Endothelial cell (in vitro differentiated cells): ENCODE measurements around the gene IDI1. TPM values are rescaled to one million over a fixed set of nuclear protein-coding genes. Genes with fewer than 3 reads are reported as not detected.

ENCODE experiments used
- DNase-seq: peaks from one replicate; pipeline ENCODE4 v3.0.0; 2021; ENCODE audit warnings: low spot score
- H3K27ac Mint-ChIP-seq: one replicate; pipeline ENCODE4 v1.8.0; 2021; ENCODE audit warnings: mixed read lengths, inconsistent platforms; ENCODE audit not compliant: unreplicated experiment
- H3K27me3 Mint-ChIP-seq: one replicate; pipeline ENCODE4 v1.8.0; 2021; ENCODE audit warnings: mild to moderate bottlenecking, moderate library complexity, mixed read lengths, inconsistent platforms; ENCODE audit not compliant: unreplicated experiment
- H3K36me3 Mint-ChIP-seq: one replicate; pipeline ENCODE4 v1.8.0; 2021; ENCODE audit warnings: mild to moderate bottlenecking, low read depth, mixed read lengths, inconsistent platforms; ENCODE audit not compliant: unreplicated experiment
- H3K4me1 Mint-ChIP-seq: one replicate; pipeline ENCODE4 v1.8.0; 2021; ENCODE audit warnings: mild to moderate bottlenecking, mixed read lengths, inconsistent platforms; ENCODE audit not compliant: unreplicated experiment
- H3K4me3 Mint-ChIP-seq: one replicate; pipeline ENCODE4 v1.8.0; 2021; ENCODE audit warnings: mild to moderate bottlenecking, mixed read lengths, inconsistent platforms; ENCODE audit not compliant: unreplicated experiment
- H3K9me3 Mint-ChIP-seq: one replicate; pipeline ENCODE4 v1.8.0; 2021; ENCODE audit warnings: mixed read lengths, inconsistent platforms; ENCODE audit not compliant: unreplicated experiment
- long read RNA-seq: library from polyadenylated mRNA; unstranded; transcript quantifications from one replicate; pipeline ENCODE4 v2.0.0, GENCODE V29; 2020; ENCODE audit not compliant: unreplicated experiment
- total RNA-seq: library from RNA; stranded (reverse); fragmentation: NEBNext Ultra II Directional; extraction: Animal tissue kit (Norgen Biotek cat#: 25700); gene quantifications from one replicate; pipeline ENCODE4 v1.2.1, GENCODE V29; 2021; ENCODE audit not compliant: unreplicated experiment
- TF ChIP-seq, protein P1 (sequence below): fragments of 200-600 bp; sonication (generic); IDR thresholded peaks from one replicate; pipeline ENCODE4 v1.5.0; 2021; ENCODE audit warnings: antibody characterized with exemption; ENCODE audit not compliant: unreplicated experiment

IDI1 gene
- 52.7 TPM for total RNA-seq
- long read RNA-seq, transcript IDI1-201 (5 exons, 2,301 nt) = major isoform, 87 of 129 reads
- long read RNA-seq, transcript IDI1-205 (4 exons, 1,066 nt) = minor isoform, 20 of 129 reads
- long read RNA-seq, partial matches to known transcripts = 16 of 129 reads
- long read RNA-seq, other reads (novel, unspliced or antisense) = 6 of 129 reads

DNA sequence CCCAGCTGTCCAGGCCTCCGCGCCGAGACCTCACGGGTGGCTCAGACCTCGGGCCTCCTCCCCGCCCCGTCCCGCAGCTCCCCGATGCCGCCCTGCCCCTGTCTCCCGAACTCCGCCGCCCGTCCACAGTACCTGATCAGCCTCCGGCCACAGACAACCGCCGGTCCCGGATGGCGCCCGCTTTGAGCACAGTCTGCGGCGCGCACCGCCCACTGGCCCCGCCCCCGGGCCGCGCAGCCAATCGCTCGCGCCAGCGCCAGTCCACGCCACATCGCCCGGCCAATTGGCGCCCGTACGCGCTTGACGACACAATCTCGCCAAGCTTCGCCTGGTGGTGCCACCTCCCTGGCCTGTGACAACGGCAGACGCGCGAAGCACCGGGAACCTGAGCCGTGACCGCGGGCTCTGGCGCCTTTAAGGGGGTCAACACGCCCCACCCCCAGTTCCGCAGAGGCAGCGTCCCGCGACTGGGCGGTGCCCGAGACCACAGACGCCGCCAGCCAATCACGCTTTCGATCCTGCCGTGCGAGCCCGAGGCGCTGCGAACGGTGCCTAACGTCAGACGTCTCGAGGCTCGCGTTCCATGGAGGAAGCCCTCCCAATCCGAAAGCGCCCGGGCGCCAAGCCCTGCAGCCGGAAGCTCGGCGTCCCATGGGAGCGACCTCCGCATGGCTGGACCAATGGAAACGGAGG lies at the start of gene IDI1:
TSS of gene IDI1 (minus strand) at position 388 of the 693 bp plus-strand sequence. CDS start at position 272, 116 bp downstream.
- H3K27me3 Mint-ChIP-seq = peaks cover 2% of the 10 kb centered on the region
- H3K4me3 Mint-ChIP-seq = peak within 1 kb of the TSS; percentile 99
- H3K27ac Mint-ChIP-seq = peak within 1 kb of the TSS; percentile 96
- no peaks in the 10 kb centered on the region for H3K9me3 Mint-ChIP-seq
- DNase-seq = peak; percentile 97
- H3K36me3 Mint-ChIP-seq = peaks cover 4% of the 10 kb centered on the region
- peaks cover 38% of the 10 kb centered on the region for H3K4me1 Mint-ChIP-seq
- TF ChIP-seq, protein P1, sequence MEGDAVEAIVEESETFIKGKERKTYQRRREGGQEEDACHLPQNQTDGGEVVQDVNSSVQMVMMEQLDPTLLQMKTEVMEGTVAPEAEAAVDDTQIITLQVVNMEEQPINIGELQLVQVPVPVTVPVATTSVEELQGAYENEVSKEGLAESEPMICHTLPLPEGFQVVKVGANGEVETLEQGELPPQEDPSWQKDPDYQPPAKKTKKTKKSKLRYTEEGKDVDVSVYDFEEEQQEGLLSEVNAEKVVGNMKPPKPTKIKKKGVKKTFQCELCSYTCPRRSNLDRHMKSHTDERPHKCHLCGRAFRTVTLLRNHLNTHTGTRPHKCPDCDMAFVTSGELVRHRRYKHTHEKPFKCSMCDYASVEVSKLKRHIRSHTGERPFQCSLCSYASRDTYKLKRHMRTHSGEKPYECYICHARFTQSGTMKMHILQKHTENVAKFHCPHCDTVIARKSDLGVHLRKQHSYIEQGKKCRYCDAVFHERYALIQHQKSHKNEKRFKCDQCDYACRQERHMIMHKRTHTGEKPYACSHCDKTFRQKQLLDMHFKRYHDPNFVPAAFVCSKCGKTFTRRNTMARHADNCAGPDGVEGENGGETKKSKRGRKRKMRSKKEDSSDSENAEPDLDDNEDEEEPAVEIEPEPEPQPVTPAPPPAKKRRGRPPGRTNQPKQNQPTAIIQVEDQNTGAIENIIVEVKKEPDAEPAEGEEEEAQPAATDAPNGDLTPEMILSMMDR = no peak

DNA sequence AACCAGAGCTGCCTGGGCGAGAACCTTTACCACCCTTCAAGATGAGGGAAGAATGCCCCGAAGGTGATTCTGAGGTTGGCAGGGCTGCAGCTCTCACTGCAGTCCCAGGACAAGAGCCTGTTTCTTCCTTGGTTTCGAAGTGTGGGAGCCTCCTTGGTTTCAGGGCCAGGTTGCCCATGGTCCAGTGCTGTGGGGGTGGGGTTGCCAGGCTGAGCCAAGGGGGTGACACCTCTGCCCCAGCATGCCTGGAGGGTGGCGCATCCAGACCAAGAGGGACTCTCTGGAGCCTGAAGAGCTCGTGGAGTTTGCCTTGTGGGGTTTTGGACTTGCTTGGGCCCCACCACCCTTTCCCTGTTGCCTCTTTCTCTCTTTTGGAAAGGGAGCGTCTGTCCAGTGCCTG lies 48.5 kb upstream of the IDI1 start:
- peaks cover 17% of the 10 kb centered on the region for H3K4me1 Mint-ChIP-seq
- DNase-seq = no peak
- TF ChIP-seq, protein P1 = no peak
- H3K36me3 Mint-ChIP-seq = peaks cover 33% of the 10 kb centered on the region
- H3K27ac Mint-ChIP-seq = no peak overlapping the region
- no peak overlapping the region for H3K4me3 Mint-ChIP-seq
- H3K27me3 Mint-ChIP-seq = peaks cover 4% of the 10 kb centered on the region
- no peaks in the 10 kb centered on the region for H3K9me3 Mint-ChIP-seq

DNA sequence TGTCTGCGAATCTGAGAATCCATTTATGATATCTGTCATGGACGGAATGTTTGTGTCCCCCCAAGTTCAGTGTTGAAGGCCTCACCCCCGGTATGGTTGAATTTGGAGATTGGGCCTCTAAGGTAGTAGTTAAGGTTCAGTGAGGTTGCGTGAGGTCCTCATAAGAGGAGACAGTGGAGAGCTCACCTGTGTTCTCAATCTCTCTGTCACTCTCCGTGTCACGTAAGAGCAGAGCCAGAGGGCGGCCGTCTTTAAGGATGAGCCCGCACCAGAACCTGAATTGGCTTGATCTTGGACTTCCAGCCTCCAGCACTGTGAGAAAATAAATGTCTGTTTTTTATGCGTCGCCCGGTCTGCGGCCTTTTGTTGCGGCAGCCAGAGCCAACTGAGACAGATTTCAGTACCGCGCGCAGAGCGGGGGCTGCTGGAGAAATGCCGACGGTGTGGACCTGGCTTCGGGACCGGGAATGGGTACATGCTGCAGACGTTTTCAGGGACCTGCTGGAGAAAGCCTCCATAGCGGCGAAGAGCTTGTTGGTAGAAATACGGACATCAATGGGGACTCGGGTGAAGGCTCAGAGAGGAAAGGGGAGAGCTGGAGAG lies 47.5 kb upstream of the IDI1 start:
- Mint-ChIP-seq H3K9me3 (no peaks in the 10 kb centered on the region), H3K4me1 (peaks cover 16% of the 10 kb centered on the region), H3K27ac (no peak overlapping the region), H3K36me3 (peaks cover 23% of the 10 kb centered on the region), H3K27me3 (no peaks in the 10 kb centered on the region), H3K4me3 (no peak overlapping the region)
- no peak for DNase-seq
- TF ChIP-seq, protein P1 = no peak

DNA sequence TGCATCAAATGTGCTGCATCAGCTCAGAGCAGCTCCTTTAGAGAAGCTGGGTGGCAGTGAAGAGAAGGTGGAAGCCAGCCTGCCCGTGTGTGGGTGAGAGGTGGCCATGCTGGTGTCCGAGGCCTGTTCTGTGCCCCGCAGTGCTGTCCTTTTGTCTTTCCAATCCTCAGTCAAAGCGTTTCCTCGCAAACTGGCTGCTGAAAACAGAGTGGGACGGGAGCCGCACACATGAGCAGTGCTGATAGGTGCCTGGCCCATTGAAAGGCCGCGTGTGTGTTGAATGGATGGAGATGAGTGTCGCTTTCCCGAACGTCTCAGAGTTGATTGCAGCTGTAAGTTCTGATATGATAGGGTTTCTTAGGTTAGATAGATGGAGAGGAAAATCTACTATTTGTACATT lies 46.6 kb upstream of the IDI1 start:
- TF ChIP-seq, protein P1 = no peak
- Mint-ChIP-seq H3K27ac (no peak overlapping the region), H3K4me3 (no peak overlapping the region), H3K4me1 (peaks cover 14% of the 10 kb centered on the region), H3K9me3 (no peaks in the 10 kb centered on the region), H3K27me3 (peaks cover 2% of the 10 kb centered on the region), H3K36me3 (peaks cover 18% of the 10 kb centered on the region)
- no peak for DNase-seq
